PFSK-1 (cell line): ENCODE measurements around the gene DNAH2.

Experiments used
- FOXP2 ChIP-seq: optimal IDR thresholded peaks from 2 replicates; pipeline ENCODE3; 2011; ENCODE audit warnings: borderline replicate concordance, control low read depth, inconsistent platforms; ENCODE audit not compliant: insufficient read depth; ENCODE audit errors: extremely low read length, extremely low read depth
- POLR2AphosphoS5 ChIP-seq: IDR thresholded peaks from 2 replicates; pipeline ENCODE4 v1.6.1; 2012; ENCODE audit warnings: low read depth, mild to moderate bottlenecking, control low read depth, low read length, moderate library complexity
- SIN3A ChIP-seq: IDR thresholded peaks from 2 replicates; pipeline ENCODE4 v1.6.1; 2012; ENCODE audit warnings: mild to moderate bottlenecking, low read length, moderate library complexity, borderline replicate concordance; ENCODE audit not compliant: insufficient read depth
- TAF1 ChIP-seq: IDR thresholded peaks from 2 replicates; pipeline ENCODE4 v1.6.1; 2012; ENCODE audit warnings: low read length, control low read depth, borderline replicate concordance; ENCODE audit not compliant: insufficient read depth
- TF ChIP-seq, protein P1 (sequence below), 2 experiments: IDR thresholded peaks; 2 replicates each; pipeline versions ENCODE4 v1.6.1 to v1.8.0; 2011 to 2012; ENCODE audit warnings: low read depth in 2 of 2, low read length in 2 of 2, control low read depth in 1 of 2, inconsistent platforms in 1 of 2, mild to moderate bottlenecking in 1 of 2, moderate library complexity in 1 of 2; ENCODE audit not compliant: insufficient read depth in 1 of 2

GRCh38 chr17:7839190-7839875 is 121.8 kb downstream of the DNAH2 start:
- TF ChIP-seq TAF1 = no peak
- TF ChIP-seq POLR2AphosphoS5 = no peak
- no peak for TF ChIP-seq SIN3A
- TF ChIP-seq, protein P1, sequence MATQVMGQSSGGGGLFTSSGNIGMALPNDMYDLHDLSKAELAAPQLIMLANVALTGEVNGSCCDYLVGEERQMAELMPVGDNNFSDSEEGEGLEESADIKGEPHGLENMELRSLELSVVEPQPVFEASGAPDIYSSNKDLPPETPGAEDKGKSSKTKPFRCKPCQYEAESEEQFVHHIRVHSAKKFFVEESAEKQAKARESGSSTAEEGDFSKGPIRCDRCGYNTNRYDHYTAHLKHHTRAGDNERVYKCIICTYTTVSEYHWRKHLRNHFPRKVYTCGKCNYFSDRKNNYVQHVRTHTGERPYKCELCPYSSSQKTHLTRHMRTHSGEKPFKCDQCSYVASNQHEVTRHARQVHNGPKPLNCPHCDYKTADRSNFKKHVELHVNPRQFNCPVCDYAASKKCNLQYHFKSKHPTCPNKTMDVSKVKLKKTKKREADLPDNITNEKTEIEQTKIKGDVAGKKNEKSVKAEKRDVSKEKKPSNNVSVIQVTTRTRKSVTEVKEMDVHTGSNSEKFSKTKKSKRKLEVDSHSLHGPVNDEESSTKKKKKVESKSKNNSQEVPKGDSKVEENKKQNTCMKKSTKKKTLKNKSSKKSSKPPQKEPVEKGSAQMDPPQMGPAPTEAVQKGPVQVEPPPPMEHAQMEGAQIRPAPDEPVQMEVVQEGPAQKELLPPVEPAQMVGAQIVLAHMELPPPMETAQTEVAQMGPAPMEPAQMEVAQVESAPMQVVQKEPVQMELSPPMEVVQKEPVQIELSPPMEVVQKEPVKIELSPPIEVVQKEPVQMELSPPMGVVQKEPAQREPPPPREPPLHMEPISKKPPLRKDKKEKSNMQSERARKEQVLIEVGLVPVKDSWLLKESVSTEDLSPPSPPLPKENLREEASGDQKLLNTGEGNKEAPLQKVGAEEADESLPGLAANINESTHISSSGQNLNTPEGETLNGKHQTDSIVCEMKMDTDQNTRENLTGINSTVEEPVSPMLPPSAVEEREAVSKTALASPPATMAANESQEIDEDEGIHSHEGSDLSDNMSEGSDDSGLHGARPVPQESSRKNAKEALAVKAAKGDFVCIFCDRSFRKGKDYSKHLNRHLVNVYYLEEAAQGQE (IDR thresholded peaks at IDR 0.05; ENCODE audit: insufficient read depth in 1 of 2, low read depth in 2 of 2, low read length in 2 of 2) = no peak
- TF ChIP-seq FOXP2 = no peak
